Liver (tissue), 3 donors: Measurements from ENCODE around the gene PEX7.

ENCODE experiments used
- EGR1 ChIP-seq, 2 donors: IDR thresholded peaks; 2 replicates each; pipeline ENCODE4 v1.6.1; 2016 to 2018; ENCODE audit warnings: antibody characterized with exemption in 2 of 2, low read depth in 2 of 2
- GABPA ChIP-seq, 2 donors: IDR thresholded peaks in 1 of 2; conservative IDR thresholded peaks in 1 of 2; 2 replicates each; pipeline ENCODE4 v1.6.1; 2016; ENCODE audit warnings: antibody characterized with exemption in 2 of 2, mild to moderate bottlenecking in 1 of 2, moderate library complexity in 1 of 2
- HNF4G ChIP-seq: IDR thresholded peaks from 2 replicates; pipeline ENCODE4 v1.6.1; 2016; ENCODE audit warnings: antibody characterized with exemption
- JUND ChIP-seq, 2 donors: IDR thresholded peaks; 2 replicates each; pipeline ENCODE4 v1.6.1; 2016; ENCODE audit warnings: antibody characterized with exemption in 2 of 2
- RAD21 ChIP-seq, 2 donors: IDR thresholded peaks; 2 replicates each; pipeline ENCODE4 v1.6.1; 2016; ENCODE audit warnings: antibody characterized with exemption in 2 of 2, mild to moderate bottlenecking in 2 of 2
- RXRA ChIP-seq, 2 donors: IDR thresholded peaks; 2 replicates each; pipeline ENCODE4 v1.6.1; 2017 to 2018; ENCODE audit warnings: antibody characterized with exemption in 2 of 2, mild to moderate bottlenecking in 1 of 2
- SP1 ChIP-seq: IDR thresholded peaks from 2 replicates; pipeline ENCODE4 v1.6.1; 2018; ENCODE audit warnings: antibody characterized with exemption, mild to moderate bottlenecking
- TAF1 ChIP-seq: conservative IDR thresholded peaks from 2 replicates; pipeline ENCODE4 v1.6.1; 2016; ENCODE audit warnings: antibody characterized with exemption, mild to moderate bottlenecking
- TF ChIP-seq, protein P1 (sequence below): fragments of 150-350 bp; IDR thresholded peaks from 2 replicates; pipeline ENCODE4 v1.5.1; 2017; ENCODE audit warnings: improper control_type of control experiment, low read depth, low read length; ENCODE audit not compliant: missing input control
- TF ChIP-seq, protein P2 (sequence below): IDR thresholded peaks from 2 replicates; pipeline ENCODE4 v1.6.1; 2016; ENCODE audit warnings: antibody characterized with exemption
- TF ChIP-seq, protein P3 (sequence below): IDR thresholded peaks from 2 replicates; pipeline ENCODE4 v1.6.1; 2016; ENCODE audit warnings: antibody characterized with exemption
- donor health status: healthy.
- donor health status: healthy.

DNA sequence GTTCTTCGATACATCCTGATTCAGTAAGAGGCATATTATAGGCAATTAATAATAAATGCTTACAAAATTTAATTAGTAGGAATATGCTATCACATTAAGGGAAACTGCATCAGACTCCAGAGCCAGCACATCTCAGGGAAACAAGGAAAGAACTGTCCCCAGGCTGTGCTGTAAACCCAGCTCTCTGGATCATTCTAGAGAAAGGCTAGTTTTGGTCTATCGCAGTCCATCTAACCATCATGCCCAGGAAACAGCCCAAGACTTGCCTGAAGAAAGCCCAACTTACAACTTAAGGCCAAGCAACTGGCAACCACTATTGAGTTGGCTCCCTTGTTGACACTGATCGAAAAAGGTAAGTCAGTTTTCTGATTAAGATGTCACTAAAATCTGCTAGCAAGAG is 41.4 kb upstream of the PEX7 start:
- TF ChIP-seq, protein P1, sequence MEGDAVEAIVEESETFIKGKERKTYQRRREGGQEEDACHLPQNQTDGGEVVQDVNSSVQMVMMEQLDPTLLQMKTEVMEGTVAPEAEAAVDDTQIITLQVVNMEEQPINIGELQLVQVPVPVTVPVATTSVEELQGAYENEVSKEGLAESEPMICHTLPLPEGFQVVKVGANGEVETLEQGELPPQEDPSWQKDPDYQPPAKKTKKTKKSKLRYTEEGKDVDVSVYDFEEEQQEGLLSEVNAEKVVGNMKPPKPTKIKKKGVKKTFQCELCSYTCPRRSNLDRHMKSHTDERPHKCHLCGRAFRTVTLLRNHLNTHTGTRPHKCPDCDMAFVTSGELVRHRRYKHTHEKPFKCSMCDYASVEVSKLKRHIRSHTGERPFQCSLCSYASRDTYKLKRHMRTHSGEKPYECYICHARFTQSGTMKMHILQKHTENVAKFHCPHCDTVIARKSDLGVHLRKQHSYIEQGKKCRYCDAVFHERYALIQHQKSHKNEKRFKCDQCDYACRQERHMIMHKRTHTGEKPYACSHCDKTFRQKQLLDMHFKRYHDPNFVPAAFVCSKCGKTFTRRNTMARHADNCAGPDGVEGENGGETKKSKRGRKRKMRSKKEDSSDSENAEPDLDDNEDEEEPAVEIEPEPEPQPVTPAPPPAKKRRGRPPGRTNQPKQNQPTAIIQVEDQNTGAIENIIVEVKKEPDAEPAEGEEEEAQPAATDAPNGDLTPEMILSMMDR = no peak
- no peak for TF ChIP-seq HNF4G
- no peak for TF ChIP-seq SP1
- no peak for TF ChIP-seq RXRA (IDR thresholded peaks at IDR 0.05)
- TF ChIP-seq, protein P2, sequence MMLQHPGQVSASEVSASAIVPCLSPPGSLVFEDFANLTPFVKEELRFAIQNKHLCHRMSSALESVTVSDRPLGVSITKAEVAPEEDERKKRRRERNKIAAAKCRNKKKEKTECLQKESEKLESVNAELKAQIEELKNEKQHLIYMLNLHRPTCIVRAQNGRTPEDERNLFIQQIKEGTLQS = no peak
- no peak for TF ChIP-seq EGR1 (IDR thresholded peaks at IDR 0.05; ENCODE audit: low read depth in 2 of 2)
- TF ChIP-seq GABPA (IDR thresholded peaks at IDR 0.05 in 1 of 2, conservative IDR thresholded peaks at IDR 0.05 in 1 of 2) = no peak
- TF ChIP-seq JUND (IDR thresholded peaks at IDR 0.05) = no peak
- TF ChIP-seq RAD21 (IDR thresholded peaks at IDR 0.05) = no peak
- TF ChIP-seq, protein P3, sequence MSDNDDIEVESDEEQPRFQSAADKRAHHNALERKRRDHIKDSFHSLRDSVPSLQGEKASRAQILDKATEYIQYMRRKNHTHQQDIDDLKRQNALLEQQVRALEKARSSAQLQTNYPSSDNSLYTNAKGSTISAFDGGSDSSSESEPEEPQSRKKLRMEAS = no peak
- no peak for TF ChIP-seq TAF1
